Esophagus (tissue), 2 donors: ENCODE data around the gene HLA-A. TPM values are rescaled to one million over a fixed set of nuclear protein-coding genes. Genes with fewer than 3 reads are reported as not detected.

Experiments used
- H3K27ac ChIP-seq, 2 donors: one replicate each; pipeline ENCODE4 v1.5.1; 2013; ENCODE audit warnings: low read depth in 2 of 2, mild to moderate bottlenecking in 2 of 2, inconsistent platforms in 1 of 2, low read length in 1 of 2, moderate library complexity in 1 of 2
- H3K27me3 ChIP-seq, 2 donors: one replicate each; pipeline ENCODE4 v1.6.1; 2013; ENCODE audit warnings: low read length in 2 of 2, control low read depth in 1 of 2, mild to moderate bottlenecking in 1 of 2; ENCODE audit not compliant: insufficient read depth in 2 of 2, control insufficient read depth in 1 of 2
- H3K36me3 ChIP-seq, 2 donors: one replicate each; pipeline ENCODE4 v1.6.1; 2013; ENCODE audit warnings: low read length in 1 of 2; ENCODE audit not compliant: control insufficient read depth in 2 of 2, insufficient read depth in 2 of 2
- H3K4me1 ChIP-seq, 2 donors: one replicate each; pipeline ENCODE4 v1.6.1; 2013; ENCODE audit warnings: low read length in 1 of 2; ENCODE audit not compliant: control insufficient read depth in 2 of 2, insufficient read depth in 2 of 2
- H3K4me3 ChIP-seq, 2 donors: one replicate each; pipeline ENCODE4 v1.5.1; 2013; ENCODE audit warnings: low read length in 2 of 2, mild to moderate bottlenecking in 2 of 2, low read depth in 1 of 2, moderate library complexity in 1 of 2
- H3K9me3 ChIP-seq, 2 donors: one replicate each; pipeline ENCODE4 v1.6.1; 2013; ENCODE audit warnings: mild to moderate bottlenecking in 2 of 2, low read depth in 1 of 2, low read length in 1 of 2, moderate library complexity in 1 of 2; ENCODE audit not compliant: control insufficient read depth in 2 of 2, insufficient read depth in 1 of 2
- WGBS, 2 donors: extraction: QIAGEN DNeasy Blood & Tissue Kit; methylation state at CpG; one replicate each; pipeline ENCODE4 v1.1.7; 2013; 5-methylcytosine and 5-hydroxymethylcytosine counted together
- polyA plus RNA-seq, 2 donors: library from polyadenylated mRNA; stranded (reverse); fragments of 200-250 nt; gene quantifications; one replicate each; pipeline ENCODE4 v1.2.3, GENCODE V29; 2013
- donor health status: healthy with polysubstance abuse.
- donor health status: Bipolar disorder and iron deficiency.

HLA-A gene
- polyA plus RNA-seq, 2 donors: 197 to 259 TPM

- Histone ChIP-seq H3K4me3 (no peak overlapping the region), H3K36me3 (peaks cover 3 to 10% of the 10 kb centered on the region in 2 donors), H3K27ac (no peak overlapping the region), H3K4me1 (no peaks in the 10 kb centered on the region), H3K9me3 (no peaks in the 10 kb centered on the region), H3K27me3 (no peaks in the 10 kb centered on the region)
- 66 to 71% methylated on average over 6 of the region's 6 CpGs for WGBS, 2 donors
Measured at GRCh38 chr6:29946223-29947076, 4.1 kb downstream of the HLA-A start.

- Histone ChIP-seq H3K9me3 (no peaks in the 10 kb centered on the region), H3K4me3 (no peak overlapping the region), H3K4me1 (no peaks in the 10 kb centered on the region), H3K27ac (no peak overlapping the region), H3K27me3 (no peaks in the 10 kb centered on the region), H3K36me3 (peaks cover 3 to 10% of the 10 kb centered on the region in 2 donors)
- 40 to 61% methylated on average over 3 of the region's 3 CpGs for WGBS, 2 donors
Measured at GRCh38 chr6:29947077-29947980, 5.0 kb downstream of the HLA-A start.

- Histone ChIP-seq H3K4me3 (no peak overlapping the region), H3K4me1 (no peaks in the 10 kb centered on the region), H3K27me3 (no peaks in the 10 kb centered on the region), H3K9me3 (no peaks in the 10 kb centered on the region), H3K27ac (no peak overlapping the region), H3K36me3 (peaks cover 3 to 10% of the 10 kb centered on the region in 2 donors)
- 82 to 90% methylated on average over 2 of the region's 2 CpGs for WGBS, 2 donors
Measured at GRCh38 chr6:29948277-29948676, 5.9 kb downstream of the HLA-A start.

- H3K27ac ChIP-seq: no peak overlapping the region
Measured at GRCh38 chr6:29949934-29950333, 7.6 kb downstream of the HLA-A start.

GRCh38 chr6:29951882-29952281 lies 9.6 kb downstream of the HLA-A start:
- Histone ChIP-seq H3K27ac (no peak overlapping the region), H3K9me3 (no peaks in the 10 kb centered on the region), H3K36me3 (peaks cover 0 to 6% of the 10 kb centered on the region in 2 donors), H3K4me1 (no peaks in the 10 kb centered on the region), H3K27me3 (no peaks in the 10 kb centered on the region), H3K4me3 (no peak overlapping the region)
- WGBS, 2 donors: 61 to 69% methylated on average over 3 of the region's 3 CpGs

More at GRCh38 chr6:29949934-29950333, 7.6 kb downstream of the HLA-A start:
- WGBS, 2 donors: 65 to 69% methylated on average over 7 of the region's 7 CpGs
- Histone ChIP-seq H3K9me3 (no peaks in the 10 kb centered on the region), H3K27me3 (no peaks in the 10 kb centered on the region), H3K4me1 (no peaks in the 10 kb centered on the region), H3K36me3 (peaks cover 3 to 10% of the 10 kb centered on the region in 2 donors), H3K4me3 (no peak overlapping the region)

GRCh38 chr6:29953001-29953441 lies 10.7 kb downstream of the HLA-A start:
- no peak overlapping the region for H3K4me3 ChIP-seq
- H3K36me3 ChIP-seq: peaks cover 0 to 6% of the 10 kb centered on the region in 2 donors
- no peak overlapping the region for H3K27ac ChIP-seq
- 70 to 88% methylated on average over 3 of the region's 3 CpGs for WGBS, 2 donors
- no peaks in the 10 kb centered on the region for H3K4me1 ChIP-seq
- no peaks in the 10 kb centered on the region for H3K27me3 ChIP-seq
- H3K9me3 ChIP-seq: no peaks in the 10 kb centered on the region

- Histone ChIP-seq H3K27ac (no peak overlapping the region), H3K4me1 (no peaks in the 10 kb centered on the region), H3K36me3 (peaks cover 0 to under 1% of the 10 kb centered on the region in 2 donors), H3K9me3 (no peaks in the 10 kb centered on the region), H3K4me3 (no peak overlapping the region), H3K27me3 (no peaks in the 10 kb centered on the region)
- 51 to 58% methylated on average over 2 of the region's 2 CpGs for WGBS, 2 donors
Measured at GRCh38 chr6:29953686-29954085, 11.4 kb downstream of the HLA-A start.

GRCh38 chr6:29954272-29954671 lies 11.9 kb downstream of the HLA-A start:
- Histone ChIP-seq H3K9me3 (no peaks in the 10 kb centered on the region), H3K36me3 (no peaks in the 10 kb centered on the region), H3K27ac (no peak overlapping the region), H3K27me3 (no peaks in the 10 kb centered on the region), H3K4me1 (no peaks in the 10 kb centered on the region), H3K4me3 (no peak overlapping the region)
- 0 to 47% methylated on average over 1 of the region's 1 CpG for WGBS, 2 donors

- no peaks in the 10 kb centered on the region for H3K36me3 ChIP-seq
- no peaks in the 10 kb centered on the region for H3K4me1 ChIP-seq
- H3K4me3 ChIP-seq: no peak overlapping the region
- no peak overlapping the region for H3K27ac ChIP-seq
- no peaks in the 10 kb centered on the region for H3K9me3 ChIP-seq
- no peaks in the 10 kb centered on the region for H3K27me3 ChIP-seq
- 76 to 82% methylated on average over 9 of the region's 9 CpGs for WGBS, 2 donors
Measured at GRCh38 chr6:29955783-29956182, 13.5 kb downstream of the HLA-A start.
